HUES64 (cell line): ENCODE measurements around the gene NUMB.
A peak's percentile ranks its signal among the peaks of the same experiment; 100 is the strongest.

ENCODE experiments used
- H3K27ac ChIP-seq: 2 replicates; pipeline ENCODE4 v1.7.0; 2013; ENCODE audit warnings: low read depth, low read length, inconsistent platforms
- H3K27me3 ChIP-seq: 2 replicates; pipeline ENCODE4 v1.6.1; 2013; ENCODE audit warnings: mild to moderate bottlenecking, low read length; ENCODE audit not compliant: insufficient read depth
- H3K36me3 ChIP-seq: 2 replicates; pipeline ENCODE4 v1.6.1; 2013; ENCODE audit warnings: mild to moderate bottlenecking, low read length; ENCODE audit not compliant: insufficient read depth
- H3K4me1 ChIP-seq: 2 replicates; pipeline ENCODE4 v1.6.1; 2013; ENCODE audit warnings: mild to moderate bottlenecking, low read length, moderate library complexity; ENCODE audit not compliant: insufficient read depth
- H3K4me3 ChIP-seq: 2 replicates; pipeline ENCODE4 v1.5.1; 2013; ENCODE audit warnings: mild to moderate bottlenecking, low read length, moderate library complexity
- H3K9ac ChIP-seq: 2 replicates; pipeline ENCODE4 v1.6.1; 2013; ENCODE audit warnings: mild to moderate bottlenecking, low read depth, low read length
- H3K9me3 ChIP-seq: 2 replicates; pipeline ENCODE4 v1.6.1; 2013; ENCODE audit warnings: low read depth, low read length; ENCODE audit not compliant: insufficient read depth
- WGBS: fragments of 150-250, 120-280 bp; methylation state at CpG from one replicate; pipeline ENCODE4 v1.1.7; 2013; ENCODE audit warnings: missing lambda C conversion rate; 5-methylcytosine and 5-hydroxymethylcytosine counted together

The NUMB gene

DNA sequence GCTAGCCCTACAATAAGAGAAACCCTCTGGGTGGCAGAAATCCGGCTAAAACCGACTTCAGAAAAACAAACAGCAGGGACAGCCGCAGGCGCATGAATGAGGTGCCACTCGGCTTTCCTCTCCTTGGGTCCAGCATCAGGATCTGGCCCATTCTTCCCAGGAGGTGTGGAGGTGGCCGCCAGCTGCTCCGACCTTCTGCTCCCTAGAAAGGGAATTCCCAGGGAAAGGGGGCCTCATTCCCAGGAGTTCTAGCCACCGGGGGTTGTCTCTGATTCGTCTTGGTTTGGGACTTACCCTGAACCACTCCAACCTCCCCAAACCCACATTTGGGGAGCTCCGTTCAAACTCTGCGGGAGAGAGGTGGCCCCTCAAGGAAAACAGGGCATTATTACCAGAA is 208.0 kb downstream of the NUMB start:
- WGBS: 90% methylated on average over 11 of the region's 11 CpGs
- H3K9ac ChIP-seq: no peak overlapping the region
- H3K36me3 ChIP-seq: peaks cover 2% of the 10 kb centered on the region; the same call in 1 of the 2 replicates
- H3K27me3 ChIP-seq: peaks cover 4% of the 10 kb centered on the region; the same call in 1 of the 2 replicates
- H3K9me3 ChIP-seq: no peaks in the 10 kb centered on the region
- H3K4me1 ChIP-seq: no peaks in the 10 kb centered on the region
- H3K27ac ChIP-seq: no peak overlapping the region
- no peak overlapping the region for H3K4me3 ChIP-seq

DNA sequence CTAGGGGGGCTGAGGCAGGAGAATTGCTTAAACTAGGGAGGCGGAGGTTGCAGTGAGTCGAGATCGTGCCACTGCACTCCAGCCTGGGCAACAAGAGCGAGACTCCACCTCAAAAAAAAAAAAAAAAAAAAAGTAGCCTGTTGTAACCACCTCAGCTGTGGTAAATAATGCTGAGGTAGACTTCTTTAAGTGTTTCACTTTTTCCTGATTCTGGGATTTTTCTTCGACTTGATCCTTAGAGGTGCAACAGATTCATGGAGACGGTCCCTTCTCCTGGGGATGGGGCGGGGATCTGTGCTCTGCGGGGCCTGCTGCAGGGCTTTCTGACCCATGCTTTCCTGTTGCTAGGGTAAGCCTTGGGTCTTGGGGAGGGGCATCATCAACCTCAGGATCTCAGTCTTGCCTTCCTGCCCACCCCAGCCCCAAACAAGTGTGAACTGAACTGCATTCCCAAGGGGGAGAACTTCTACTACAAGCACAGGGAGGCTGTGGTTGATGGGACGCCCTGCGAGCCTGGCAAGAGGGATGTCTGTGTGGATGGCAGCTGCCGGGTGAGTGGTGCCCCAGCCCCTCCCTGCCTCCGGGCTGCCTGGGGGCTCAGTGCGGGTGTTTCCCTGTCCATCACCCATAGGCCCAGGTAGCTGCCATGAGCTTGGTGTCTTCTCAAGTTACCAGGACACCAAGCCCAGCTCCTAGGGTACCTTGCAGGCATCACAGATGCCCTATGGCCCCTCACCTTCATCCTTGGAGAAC is 208.6 kb downstream of the NUMB start:
- Histone ChIP-seq H3K4me3 (no peak overlapping the region), H3K9ac (no peak overlapping the region), H3K27me3 (peaks cover 5% of the 10 kb centered on the region; the same call in 1 of the 2 replicates), H3K4me1 (no peaks in the 10 kb centered on the region; the same call in 1 of the 2 replicates), H3K27ac (no peak overlapping the region), H3K9me3 (no peaks in the 10 kb centered on the region), H3K36me3 (no peaks in the 10 kb centered on the region)
- 90% methylated on average over 12 of the region's 13 CpGs for WGBS

DNA sequence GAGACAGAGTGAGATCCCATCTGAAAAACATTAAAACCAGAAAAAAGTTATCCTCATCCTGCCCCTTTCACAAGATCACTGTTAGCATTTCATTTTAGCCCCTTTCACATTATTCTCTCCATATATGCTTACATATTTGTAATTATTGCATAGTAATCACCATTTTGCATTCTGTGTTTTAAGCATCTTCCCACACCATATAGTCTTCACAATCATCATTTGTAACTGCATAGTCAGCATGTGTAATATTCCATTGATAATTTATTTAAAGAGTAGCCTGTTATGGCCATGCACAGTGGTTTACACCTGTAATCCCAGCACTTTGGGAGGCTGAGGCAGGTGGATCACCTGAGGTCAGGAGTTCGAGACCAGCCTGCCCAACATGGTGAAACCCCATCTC is 209.2 kb downstream of the NUMB start:
- H3K9me3 ChIP-seq: no peaks in the 10 kb centered on the region
- H3K4me3 ChIP-seq: no peak overlapping the region
- no peak overlapping the region for H3K27ac ChIP-seq
- WGBS: 91% methylated on average over 1 of the region's 1 CpG
- no peak overlapping the region for H3K9ac ChIP-seq
- H3K36me3 ChIP-seq: no peaks in the 10 kb centered on the region
- peaks cover 5% of the 10 kb centered on the region; the same call in 1 of the 2 replicates for H3K27me3 ChIP-seq
- no peaks in the 10 kb centered on the region; the same call in 1 of the 2 replicates for H3K4me1 ChIP-seq

DNA sequence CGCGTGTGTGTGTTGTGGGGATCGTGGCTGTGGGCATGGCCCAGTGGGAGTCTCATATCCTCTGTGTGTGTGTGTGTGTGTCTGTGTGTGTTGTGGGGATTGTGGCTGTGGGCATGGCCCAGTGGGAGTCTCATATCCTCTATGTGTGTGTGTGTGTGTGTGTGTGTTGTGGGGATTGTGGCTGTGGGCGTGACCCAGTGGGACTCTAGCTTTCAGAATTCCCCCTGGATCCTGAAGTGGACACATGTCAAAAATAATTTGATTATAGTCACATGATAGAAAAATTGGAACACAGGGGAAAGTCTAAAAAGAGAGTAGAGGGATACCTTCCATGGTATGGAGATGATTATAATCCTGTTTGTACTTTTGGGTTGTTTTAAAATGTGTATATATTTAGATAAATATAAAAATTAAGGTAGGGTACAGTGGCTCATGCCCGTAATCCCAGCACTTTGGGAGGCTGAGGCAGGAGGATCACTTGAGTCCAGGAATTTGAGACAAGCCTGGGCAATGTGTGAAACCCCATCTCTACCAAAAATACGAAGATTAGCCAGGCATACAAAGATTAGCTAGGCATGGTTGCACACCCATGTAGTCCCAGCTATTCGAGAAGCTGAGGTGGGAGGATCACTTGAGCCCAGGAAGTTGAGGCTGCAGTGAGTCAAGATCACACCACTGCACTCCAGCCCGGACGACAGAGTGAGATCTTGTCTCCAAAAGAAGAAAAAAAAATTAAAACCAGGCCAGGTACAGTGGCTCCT is 210.1 kb downstream of the NUMB start:
- 88% methylated on average over 9 of the region's 9 CpGs for WGBS
- Histone ChIP-seq H3K36me3 (no peaks in the 10 kb centered on the region), H3K4me3 (no peak overlapping the region), H3K9ac (no peak overlapping the region), H3K4me1 (no peaks in the 10 kb centered on the region; the same call in 1 of the 2 replicates), H3K9me3 (no peaks in the 10 kb centered on the region), H3K27ac (no peak overlapping the region), H3K27me3 (peaks cover 5% of the 10 kb centered on the region; the same call in 1 of the 2 replicates)

DNA sequence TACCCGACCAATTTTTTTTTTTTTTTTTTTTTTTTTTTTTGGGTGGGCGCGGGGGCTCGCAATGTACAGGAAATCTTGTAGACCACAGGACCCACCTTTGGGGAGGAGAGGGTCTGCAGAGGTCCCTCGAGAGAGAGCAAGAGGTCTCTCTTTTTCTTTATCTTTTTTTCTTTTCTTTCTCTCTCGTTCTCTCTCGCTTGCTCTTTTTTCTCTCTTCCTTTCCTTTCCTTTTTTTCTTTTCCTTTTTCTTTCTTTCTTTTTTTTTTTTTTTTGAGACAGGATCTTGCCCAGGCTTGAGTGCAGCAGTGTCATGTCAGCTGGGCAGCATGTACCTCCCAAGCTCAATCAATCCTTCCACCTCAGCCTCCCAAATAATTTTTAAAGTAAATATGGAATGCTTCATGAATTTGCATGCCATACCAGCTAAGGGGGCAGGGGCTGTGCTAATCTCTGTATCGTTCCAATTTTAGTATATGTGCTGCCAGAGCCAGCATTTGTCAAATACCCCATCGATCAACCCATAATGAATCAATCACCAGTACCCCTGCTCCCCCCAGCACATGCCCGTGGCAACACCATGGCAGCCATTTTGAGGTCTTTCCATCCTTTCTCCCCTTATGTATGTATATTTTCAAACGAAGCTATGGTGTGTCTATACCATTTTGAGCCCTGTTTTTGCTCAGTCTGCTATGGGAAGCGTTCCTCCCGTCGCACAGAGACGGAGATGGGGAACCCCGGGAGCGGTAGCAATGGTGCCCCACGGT is 211.8 kb downstream of the NUMB start:
- H3K36me3 ChIP-seq: no peaks in the 10 kb centered on the region
- no peak overlapping the region for H3K9ac ChIP-seq
- 89% methylated on average over 15 of the region's 18 CpGs for WGBS
- peaks cover 5% of the 10 kb centered on the region; the same call in 1 of the 2 replicates for H3K27me3 ChIP-seq
- H3K4me1 ChIP-seq: no peaks in the 10 kb centered on the region; the same call in 1 of the 2 replicates
- peak overlapping the region; percentile 65 for H3K4me3 ChIP-seq
- H3K9me3 ChIP-seq: no peaks in the 10 kb centered on the region
- no peak overlapping the region for H3K27ac ChIP-seq

DNA sequence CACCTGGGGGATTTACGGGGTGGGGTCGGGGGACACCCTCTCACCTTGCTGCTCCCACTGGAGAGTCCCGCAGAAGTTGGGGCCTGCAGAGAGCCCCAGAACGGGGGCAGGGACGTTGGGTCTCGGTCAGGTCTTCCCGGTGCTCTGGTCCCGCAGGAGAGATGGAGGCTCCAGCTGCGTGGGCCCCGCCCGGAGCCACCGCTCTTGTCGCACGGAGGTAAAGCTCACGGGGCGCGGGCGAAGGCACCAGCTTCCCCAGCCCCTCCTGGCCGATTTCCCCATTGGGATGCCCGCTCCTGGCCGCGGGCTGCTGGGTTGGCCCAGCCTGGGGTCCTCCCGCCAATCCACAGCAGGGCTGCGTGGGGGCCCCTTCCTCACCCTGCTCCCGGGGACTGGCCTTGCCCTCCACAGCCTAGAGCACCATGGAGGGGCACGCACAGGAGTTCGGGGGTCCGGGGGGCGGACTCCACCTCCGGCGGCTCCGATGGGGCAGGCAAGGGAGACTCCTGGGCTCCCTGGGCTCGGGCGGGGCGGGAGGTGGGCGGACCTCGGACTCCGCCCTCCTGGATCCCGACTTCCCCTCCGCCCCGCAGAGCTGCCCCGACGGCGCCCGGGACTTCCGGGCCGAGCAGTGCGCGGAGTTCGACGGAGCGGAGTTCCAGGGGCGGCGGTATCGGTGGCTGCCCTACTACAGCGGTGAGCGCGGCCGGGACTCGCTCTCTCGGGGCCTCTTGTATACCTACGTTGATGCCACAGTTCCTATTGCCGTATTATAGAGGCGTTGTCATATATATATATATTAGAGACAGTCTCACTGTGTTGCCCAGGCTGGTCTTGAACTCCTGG is 212.6 kb downstream of the NUMB start:
- Histone ChIP-seq H3K27me3 (peaks cover 8% of the 10 kb centered on the region; the same call in 1 of the 2 replicates), H3K36me3 (no peaks in the 10 kb centered on the region), H3K4me1 (peaks cover 3% of the 10 kb centered on the region; the same call in 1 of the 2 replicates), H3K9me3 (no peaks in the 10 kb centered on the region), H3K9ac (peak overlapping the region; percentile 53; the same call in 1 of the 2 replicates), H3K4me3 (peak overlapping the region; percentile 65), H3K27ac (no peak overlapping the region)
- 54% methylated on average over 63 of the region's 64 CpGs for WGBS

DNA sequence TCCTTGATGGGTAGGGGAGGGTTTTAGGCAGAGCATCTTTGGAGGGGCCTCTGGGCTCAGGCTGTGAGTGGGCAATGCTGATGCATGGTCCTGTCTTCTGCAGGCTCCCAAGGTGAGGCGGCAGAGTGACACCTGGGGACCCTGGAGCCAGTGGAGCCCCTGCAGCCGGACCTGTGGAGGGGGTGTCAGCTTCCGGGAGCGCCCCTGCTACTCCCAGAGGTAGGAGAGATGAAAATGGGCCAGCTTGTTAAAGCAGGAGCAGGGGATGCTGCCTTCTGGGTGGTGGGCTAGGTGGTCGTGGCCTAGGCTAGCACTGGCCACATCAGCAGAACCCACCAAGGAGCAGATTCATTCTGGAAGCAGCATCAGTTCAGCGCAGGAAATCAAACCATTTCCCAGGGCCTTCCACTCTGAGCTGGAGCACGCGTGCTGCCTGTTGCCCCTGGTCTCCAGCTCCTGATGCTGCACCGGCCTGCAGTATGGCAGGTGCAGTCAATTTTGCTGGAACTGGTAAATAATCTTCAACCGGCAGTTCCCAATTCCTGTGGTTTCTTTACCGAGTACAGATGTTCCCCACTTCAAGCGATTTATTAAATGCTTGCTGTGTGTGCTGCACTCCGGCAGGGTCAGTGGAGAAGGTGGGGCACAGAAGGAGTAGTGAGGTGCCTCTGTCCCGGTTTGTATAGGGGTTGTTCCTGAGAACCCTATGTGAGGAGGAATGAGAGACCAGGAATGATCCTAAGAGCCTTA is 213.6 kb downstream of the NUMB start:
- peak overlapping the region; percentile 65; the same call in 1 of the 2 replicates for H3K4me3 ChIP-seq
- WGBS: 91% methylated on average over 14 of the region's 14 CpGs

DNA sequence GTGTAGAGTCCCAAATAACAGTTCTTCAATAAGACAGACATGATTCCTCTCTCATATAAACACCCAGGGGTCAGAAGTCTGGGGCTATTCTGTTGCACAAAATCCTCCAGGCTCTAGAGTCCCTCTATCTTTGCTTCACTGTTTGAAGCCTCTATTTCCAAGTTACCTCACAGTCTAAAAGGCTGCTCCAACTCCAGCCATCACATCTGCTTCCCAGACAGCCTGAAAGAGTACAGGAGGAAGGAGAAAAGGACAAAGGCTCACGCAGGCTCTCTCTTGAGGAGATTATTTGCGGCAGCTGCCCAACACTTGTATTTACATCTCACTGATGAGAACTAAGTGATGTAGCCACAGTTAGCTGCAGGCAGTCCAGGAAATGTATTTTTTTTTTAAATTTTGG is 214.6 kb downstream of the NUMB start:
- 89% methylated on average over 2 of the region's 2 CpGs for WGBS
- Histone ChIP-seq H3K27me3 (peaks cover 28% of the 10 kb centered on the region), H3K36me3 (no peaks in the 10 kb centered on the region), H3K4me1 (peaks cover 9% of the 10 kb centered on the region), H3K9me3 (no peaks in the 10 kb centered on the region), H3K27ac (no peak overlapping the region), H3K9ac (no peak overlapping the region), H3K4me3 (no peak overlapping the region)

More for the DNA sequence above, 213.6 kb downstream of the NUMB start:
- H3K9me3 ChIP-seq: no peaks in the 10 kb centered on the region
- H3K4me1 ChIP-seq: peaks cover 3% of the 10 kb centered on the region; the same call in 1 of the 2 replicates
- H3K9ac ChIP-seq: no peak overlapping the region
- H3K27ac ChIP-seq: no peak overlapping the region
- H3K36me3 ChIP-seq: no peaks in the 10 kb centered on the region
- peaks cover 18% of the 10 kb centered on the region for H3K27me3 ChIP-seq

DNA sequence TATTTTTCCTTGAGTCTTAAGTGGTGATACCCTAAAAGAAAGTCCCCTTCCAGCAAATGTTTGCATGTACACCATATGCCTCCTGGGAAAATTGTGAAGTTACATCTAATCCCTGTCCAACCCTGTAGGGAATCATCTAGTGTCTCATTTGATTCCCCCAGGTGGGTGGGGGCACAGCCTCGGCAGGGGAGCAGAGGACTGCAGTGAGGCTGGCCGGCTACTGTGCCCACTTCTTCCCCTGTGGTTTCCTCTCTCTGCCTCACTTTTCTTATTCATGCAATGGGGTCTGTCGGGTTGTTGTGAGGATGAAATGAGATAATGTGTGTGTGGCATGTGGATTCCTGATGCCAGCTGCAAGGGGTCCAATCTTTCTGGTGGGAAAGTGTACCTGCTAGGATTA is 215.0 kb downstream of the NUMB start:
- no peak overlapping the region for H3K27ac ChIP-seq
- no peak overlapping the region for H3K4me3 ChIP-seq
- H3K36me3 ChIP-seq: no peaks in the 10 kb centered on the region
- H3K4me1 ChIP-seq: peaks cover 13% of the 10 kb centered on the region
- WGBS: 80% methylated on average over 3 of the region's 3 CpGs
- H3K27me3 ChIP-seq: peaks cover 32% of the 10 kb centered on the region
- H3K9me3 ChIP-seq: no peaks in the 10 kb centered on the region
- no peak overlapping the region for H3K9ac ChIP-seq
